ENCODE data around the gene GALNT9. TPM values are rescaled to one million over a fixed set of nuclear protein-coding genes. Genes with fewer than 3 reads are reported as not detected.

Gene GALNT9
- total and polyA plus RNA-seq, 7 donors: 0.28 to 5.0 (median 2.8) TPM; not detected in 2

DNA sequence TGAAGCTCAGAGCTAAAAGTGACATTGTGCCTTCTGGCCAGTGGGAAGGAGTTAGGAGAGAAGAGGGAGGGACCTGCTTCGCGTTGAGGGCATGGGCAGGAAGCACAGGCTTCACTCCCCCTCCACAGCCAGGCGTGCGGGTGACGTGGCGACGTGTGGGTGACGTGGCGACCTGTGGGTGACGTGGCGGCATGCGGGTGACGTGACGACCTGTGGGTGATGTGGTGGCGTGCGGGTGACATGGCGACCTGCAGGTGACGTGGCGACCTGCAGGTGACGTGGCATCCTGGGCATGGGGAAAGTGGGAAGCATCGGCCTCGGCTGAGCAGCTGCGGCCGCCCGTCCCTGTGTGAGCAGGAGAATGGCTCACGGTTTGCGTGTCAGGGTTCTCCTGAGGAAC, 8.2 kb upstream of the GALNT9 start:
- no peak for DNase-seq
- TF ChIP-seq, protein P1, sequence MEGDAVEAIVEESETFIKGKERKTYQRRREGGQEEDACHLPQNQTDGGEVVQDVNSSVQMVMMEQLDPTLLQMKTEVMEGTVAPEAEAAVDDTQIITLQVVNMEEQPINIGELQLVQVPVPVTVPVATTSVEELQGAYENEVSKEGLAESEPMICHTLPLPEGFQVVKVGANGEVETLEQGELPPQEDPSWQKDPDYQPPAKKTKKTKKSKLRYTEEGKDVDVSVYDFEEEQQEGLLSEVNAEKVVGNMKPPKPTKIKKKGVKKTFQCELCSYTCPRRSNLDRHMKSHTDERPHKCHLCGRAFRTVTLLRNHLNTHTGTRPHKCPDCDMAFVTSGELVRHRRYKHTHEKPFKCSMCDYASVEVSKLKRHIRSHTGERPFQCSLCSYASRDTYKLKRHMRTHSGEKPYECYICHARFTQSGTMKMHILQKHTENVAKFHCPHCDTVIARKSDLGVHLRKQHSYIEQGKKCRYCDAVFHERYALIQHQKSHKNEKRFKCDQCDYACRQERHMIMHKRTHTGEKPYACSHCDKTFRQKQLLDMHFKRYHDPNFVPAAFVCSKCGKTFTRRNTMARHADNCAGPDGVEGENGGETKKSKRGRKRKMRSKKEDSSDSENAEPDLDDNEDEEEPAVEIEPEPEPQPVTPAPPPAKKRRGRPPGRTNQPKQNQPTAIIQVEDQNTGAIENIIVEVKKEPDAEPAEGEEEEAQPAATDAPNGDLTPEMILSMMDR (IDR thresholded peaks at IDR 0.05): no peak
- no peak for TF ChIP-seq POLR2AphosphoS5 (IDR thresholded peaks at IDR 0.05)
- TF ChIP-seq POLR2A (IDR thresholded peaks at IDR 0.05): no peak
- 84 to 95% methylated on average over 27 of the region's 27 CpGs for WGBS, 2 donors
- Histone ChIP-seq H3K27me3 (peaks cover 7 to 51% (median 17%) of the 10 kb centered on the region in 3 donors), H3K4me1 (no peaks in the 10 kb centered on the region), H3K27ac (no peak overlapping the region), H3K36me3 (no peaks in the 10 kb centered on the region), H3K9me3 (no peaks in the 10 kb centered on the region), H3K4me3 (no peak overlapping the region)
- intact Hi-C loops (cut with DNase I): no loop called here

DNA sequence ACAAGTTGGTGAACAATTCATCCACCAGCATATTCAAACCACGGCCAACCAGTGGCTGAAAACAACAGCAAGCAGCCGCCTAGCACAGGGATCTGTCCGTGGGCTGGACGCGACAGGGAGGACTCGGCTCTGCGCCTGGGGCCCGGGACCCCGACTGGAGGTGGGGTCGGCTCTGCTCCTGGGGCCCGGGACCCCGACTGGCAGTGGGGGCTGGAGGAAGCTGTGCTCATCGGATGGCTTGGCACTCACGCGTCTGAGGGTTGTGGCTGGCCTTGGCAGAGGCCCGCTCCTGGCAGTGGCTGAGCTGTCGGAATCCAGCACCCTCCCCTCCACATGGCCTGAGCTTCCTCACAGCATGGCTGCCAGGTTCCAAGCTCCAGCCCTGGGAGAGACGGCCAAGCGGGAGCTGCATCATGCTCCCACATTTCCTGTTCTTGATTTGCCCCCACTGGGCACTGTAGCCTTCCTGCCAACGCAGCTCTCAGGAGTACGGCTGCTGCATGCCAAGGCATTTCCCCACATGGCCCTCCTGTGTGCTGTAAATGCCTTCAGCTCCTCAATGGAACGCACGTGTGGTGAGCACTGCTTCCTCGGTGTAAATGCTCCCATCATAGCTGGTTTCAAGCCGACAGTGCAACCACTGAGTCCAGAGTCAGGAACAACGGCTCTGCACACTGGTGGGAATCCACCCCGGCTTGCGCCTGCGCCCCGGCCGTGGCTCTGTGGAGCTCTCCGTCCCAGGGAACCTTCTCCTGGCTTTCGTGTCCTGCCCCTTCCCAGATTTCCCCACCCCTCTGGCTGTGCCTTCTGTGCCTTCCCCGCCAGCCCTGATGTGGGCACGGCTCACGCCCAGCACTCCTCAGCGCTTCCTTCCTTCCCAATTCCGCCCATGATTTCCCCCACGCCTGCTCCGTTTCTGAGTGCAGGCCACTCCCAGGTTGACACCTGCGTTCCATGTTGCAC, 7.3 kb upstream of the GALNT9 start:
- no peaks in the 10 kb centered on the region for H3K9me3 ChIP-seq
- no peak overlapping the region for H3K4me3 ChIP-seq
- intact Hi-C loops (cut with DNase I): no loop called here
- H3K36me3 ChIP-seq: no peaks in the 10 kb centered on the region
- H3K4me1 ChIP-seq: no peaks in the 10 kb centered on the region
- H3K27ac ChIP-seq: no peak overlapping the region
- no peak for DNase-seq
- peaks cover 11 to 59% (median 25%) of the 10 kb centered on the region in 3 donors for H3K27me3 ChIP-seq
- TF ChIP-seq EP300 (IDR thresholded peaks at IDR 0.05) (no peak), POLR2A (IDR thresholded peaks at IDR 0.05) (no peak), POLR2AphosphoS5 (IDR thresholded peaks at IDR 0.05) (no peak)
- TF ChIP-seq, protein P1 (IDR thresholded peaks at IDR 0.05): no peak
- 88 to 91% methylated on average over 41 of the region's 41 CpGs for WGBS, 2 donors

DNA sequence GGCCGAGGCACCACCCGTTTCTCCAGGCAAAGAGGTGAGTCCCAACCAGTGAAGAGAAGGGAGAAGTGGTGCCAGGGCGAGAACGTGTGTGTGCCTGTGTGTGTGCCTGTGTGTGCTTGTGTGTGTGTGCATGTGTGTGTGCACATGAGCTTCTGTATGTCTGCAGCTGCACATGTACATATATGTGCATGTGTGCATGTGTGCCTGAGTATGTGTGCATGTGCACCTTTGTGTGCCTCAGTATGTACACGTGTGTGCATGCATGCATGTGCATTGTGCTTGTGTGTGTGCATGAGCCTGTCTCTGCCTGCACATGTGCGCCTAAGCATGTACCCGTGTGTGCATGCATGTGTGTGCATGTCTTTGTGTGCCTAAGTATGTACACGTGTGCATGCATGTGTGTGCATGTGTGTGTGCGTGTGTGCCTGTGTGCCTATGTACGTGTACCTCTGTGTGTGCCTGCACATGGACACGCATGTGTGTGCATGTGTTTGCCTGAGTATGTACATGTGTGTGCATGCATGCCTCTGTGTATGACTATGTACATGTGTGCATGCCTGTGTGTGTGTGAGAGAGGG, 5.9 kb upstream of the GALNT9 start:
- intact Hi-C loops (cut with DNase I): no loop called here

DNA sequence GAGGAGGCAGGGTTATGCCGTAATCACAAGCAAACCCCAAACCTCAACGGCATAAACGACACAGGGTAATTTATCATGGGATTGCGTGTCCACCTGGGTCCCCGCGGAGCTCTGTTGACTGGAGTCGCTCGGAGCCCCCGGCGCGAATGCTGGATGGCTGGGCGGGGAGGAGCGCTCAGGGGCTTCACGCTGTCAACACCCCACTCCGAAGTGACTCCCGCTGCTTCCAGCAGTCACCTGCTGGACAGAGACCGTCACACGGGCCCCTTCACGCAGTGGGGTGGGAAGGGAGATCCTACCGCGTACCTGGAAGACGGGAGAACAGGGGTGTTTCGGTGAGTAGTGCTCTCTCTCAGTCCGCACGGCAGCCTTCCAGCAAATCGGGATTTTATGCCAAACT, 4.4 kb upstream of the GALNT9 start:
- Histone ChIP-seq H3K36me3 (no peaks in the 10 kb centered on the region), H3K4me1 (peaks cover 0 to 17% (median 11%) of the 10 kb centered on the region in 4 donors), H3K27ac (no peak overlapping the region), H3K27me3 (peaks cover 30 to 88% (median 47%) of the 10 kb centered on the region in 3 donors), H3K4me3 (no peak overlapping the region), H3K9me3 (no peaks in the 10 kb centered on the region)
- no peak for TF ChIP-seq POLR2AphosphoS5 (IDR thresholded peaks at IDR 0.05)
- TF ChIP-seq, protein P1 (IDR thresholded peaks at IDR 0.05): no peak
- 79 to 81% methylated on average over 26 of the region's 26 CpGs for WGBS, 2 donors
- no peak for DNase-seq
- intact Hi-C loops (cut with DNase I): no loop called here

More for the DNA sequence above, 5.9 kb upstream of the GALNT9 start:
- Histone ChIP-seq H3K27me3 (peaks cover 20 to 74% (median 40%) of the 10 kb centered on the region in 3 donors), H3K36me3 (no peaks in the 10 kb centered on the region), H3K27ac (no peak overlapping the region), H3K9me3 (no peaks in the 10 kb centered on the region), H3K4me3 (no peak overlapping the region), H3K4me1 (peaks cover 0 to 2% (median under 1%) of the 10 kb centered on the region in 4 donors)
- TF ChIP-seq, protein P1 (IDR thresholded peaks at IDR 0.05): no peak
- TF ChIP-seq EP300 (IDR thresholded peaks at IDR 0.05) (no peak), POLR2AphosphoS5 (IDR thresholded peaks at IDR 0.05) (no peak), POLR2A (IDR thresholded peaks at IDR 0.05) (no peak)
- no peak for DNase-seq
- 87 to 88% methylated on average over 11 of the region's 11 CpGs for WGBS, 2 donors

Measured in sigmoid colon (tissue), 7 donors.